ENCODE measurements around the gene ITIH4.

ITIH4 gene

DNA sequence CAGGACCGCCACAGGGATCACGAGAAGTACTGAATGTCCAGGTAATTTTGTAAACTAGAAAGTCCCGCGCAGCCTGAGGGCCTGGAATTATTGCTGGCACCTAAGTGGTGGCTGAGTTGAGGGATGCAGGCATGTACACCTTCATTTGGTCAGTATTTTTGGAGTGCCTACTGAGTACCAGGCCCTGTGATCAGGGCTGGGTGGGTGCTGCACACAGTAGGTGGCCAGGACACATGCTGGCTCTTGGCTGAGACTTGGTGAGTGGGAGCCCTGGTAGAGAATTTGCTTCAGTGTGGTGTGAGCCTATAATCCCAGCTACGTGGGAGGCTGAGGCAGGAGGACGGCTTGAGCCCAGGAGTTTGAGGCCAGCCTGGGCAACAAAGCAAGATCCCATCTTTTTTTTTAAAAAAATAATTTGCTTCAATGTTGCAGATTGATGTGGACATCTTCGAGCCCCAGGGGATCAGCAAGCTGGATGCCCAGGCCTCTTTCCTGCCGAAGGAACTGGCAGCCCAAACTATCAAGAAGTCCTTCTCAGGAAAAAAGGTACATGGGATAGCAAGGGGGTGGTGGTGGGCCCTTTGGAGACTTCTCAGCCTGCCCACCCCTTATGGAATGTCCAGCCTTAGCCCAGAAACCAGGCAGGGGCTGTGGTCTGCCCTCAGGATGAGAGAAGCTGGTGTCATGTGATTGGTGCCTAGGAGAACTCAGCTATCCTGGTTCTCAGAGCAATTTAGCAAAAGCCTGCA lies 50.5 kb downstream of the ITIH4 start:
- DNase-seq: no peak

DNA sequence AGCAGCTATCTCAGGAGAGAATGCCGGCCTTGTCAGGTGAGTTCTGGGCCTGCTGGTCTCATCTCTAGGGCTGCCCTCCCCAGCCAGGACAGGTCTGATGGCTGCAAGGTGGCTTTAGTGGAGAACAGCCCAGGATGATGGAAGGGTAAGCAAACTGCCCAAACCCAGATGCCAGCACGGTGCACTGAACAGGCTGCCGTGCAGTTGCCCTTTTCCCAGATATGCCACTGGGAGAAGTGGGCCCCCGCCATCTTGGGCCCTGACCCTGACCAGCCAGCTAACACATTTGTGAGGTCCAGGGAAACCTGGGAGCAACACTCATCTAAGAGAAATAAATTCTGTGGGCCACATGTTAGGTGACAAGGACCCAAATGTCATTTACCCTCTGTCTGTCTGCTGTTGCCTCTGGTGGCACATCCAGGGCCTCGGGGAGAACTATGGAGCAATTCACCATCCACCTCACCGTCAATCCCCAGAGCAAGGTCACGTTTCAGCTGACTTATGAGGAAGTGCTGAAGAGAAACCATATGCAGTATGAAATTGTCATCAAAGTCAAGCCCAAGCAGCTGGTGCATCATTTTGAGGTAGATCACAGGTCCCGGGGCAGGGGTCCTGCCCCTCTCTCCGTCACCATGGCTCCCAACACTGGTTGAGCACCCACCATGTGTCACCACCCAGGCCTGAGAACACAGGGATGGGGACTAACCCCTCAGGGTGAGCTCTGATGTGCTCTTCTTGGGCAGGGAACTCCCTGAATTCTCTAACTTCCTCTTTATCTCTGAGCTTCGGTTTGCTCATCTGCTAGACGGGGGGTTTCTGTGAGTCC lies 51.2 kb downstream of the ITIH4 start:
- peak in 1 of 2 donors; percentile 9 for DNase-seq

DNA sequence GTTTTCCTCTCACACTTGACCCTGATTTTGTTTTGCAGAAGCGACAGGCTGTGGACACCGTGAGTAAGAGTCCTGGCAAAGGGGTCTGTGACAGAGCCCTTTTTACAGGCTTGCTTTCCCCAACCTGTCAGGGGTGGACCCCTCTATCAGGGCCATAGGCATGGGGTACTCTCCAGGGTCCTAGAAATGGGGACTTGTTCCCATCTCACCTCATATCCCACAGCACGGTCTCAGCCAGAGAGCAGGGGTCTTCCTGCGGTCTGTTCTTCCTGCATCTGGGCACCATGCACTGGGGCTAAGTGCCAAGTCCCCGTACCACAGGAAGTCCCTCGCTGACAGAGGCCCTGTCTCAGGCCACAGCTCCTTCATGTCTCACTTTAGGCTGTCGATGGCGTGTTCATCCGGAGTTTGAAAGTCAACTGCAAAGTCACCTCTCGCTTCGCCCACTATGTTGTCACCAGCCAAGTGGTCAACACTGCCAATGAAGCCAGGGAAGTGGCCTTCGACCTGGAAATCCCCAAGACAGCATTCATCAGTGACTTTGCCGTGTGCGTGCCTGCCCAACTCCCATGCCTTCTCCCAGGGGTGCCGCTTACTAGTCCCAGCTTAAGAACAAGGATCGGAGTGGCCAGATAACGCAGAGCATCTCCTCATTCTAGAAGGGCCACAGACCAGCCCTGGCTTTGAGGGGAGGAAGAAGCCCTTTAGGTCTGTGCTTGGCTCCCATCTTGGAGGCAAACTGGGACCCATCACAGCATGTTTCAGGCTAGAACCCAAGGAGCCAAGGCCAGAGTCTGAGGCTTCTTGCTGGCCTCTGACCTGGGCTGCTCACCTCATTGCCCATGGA lies 52.3 kb downstream of the ITIH4 start:
- peak in 1 of 2 donors; percentile 10 for DNase-seq

DNA sequence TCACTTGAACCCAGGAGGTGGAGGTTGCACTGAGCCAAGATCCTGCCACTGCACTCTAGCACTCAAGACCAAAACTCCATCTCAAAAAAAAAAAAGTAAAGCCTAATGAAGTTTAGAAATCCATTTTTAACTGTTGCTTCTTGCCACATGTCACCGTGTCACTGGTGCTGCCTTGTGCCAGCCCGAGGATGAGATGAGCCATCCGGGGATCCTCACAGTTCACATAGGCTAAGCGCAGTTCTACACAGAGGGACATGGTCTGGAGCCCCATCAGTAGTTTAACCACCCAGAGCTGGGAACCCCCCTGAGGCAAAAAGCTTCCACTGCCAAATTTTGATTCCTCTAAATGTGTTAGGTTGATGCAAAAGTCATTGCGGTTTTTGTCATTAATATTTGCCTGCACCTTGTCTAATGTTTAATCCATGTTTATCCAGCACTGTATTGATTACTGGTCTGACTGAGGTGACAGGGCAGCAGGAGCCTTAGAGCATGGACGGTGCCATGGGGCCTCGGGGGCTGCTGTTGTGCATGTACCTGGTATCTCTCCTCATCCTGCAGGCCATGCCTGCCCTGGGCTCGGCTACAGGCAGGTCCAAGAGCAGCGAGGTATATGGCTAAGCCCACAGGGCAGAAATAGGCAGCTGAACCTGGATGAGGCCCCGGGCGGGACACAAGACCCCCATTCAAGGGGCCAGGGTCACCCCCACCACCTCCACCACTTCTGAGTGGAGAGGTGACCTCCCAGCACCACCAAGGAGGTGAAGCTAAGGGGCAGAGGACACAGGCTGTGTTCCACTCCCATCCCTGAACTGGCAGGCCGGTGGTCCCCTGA lies 53.1 kb downstream of the ITIH4 start, which contains the start of gene ITIH1:
Gene ITIH1, plus strand, starts transcription at position 473 of the 832 bp plus-strand sequence. Its CDS starts 17 bp downstream, at position 490.
- DNase-seq: peak in 1 of 2 donors; percentile 15

DNA sequence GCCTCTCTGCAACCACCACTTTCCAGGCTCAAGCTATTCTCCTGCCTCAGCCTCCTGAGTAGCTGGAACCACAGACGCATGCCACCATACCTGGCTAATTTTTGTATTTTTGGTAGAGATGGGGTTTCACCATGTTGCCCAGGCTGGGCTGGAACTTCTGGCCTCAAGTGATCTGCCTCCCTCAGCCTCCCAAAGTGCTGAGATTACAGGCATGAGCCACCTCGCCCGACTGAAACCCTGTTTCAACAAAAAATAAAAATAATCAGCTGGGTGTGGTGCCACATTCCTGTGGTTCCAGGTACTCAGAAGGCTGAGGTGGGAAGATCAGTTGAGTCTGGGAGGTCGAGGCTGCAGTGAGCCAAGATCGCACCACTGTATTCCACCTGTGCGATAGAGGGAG lies 54.0 kb downstream of the ITIH4 start:
- peak in 1 of 2 donors; percentile 5 for DNase-seq

DNA sequence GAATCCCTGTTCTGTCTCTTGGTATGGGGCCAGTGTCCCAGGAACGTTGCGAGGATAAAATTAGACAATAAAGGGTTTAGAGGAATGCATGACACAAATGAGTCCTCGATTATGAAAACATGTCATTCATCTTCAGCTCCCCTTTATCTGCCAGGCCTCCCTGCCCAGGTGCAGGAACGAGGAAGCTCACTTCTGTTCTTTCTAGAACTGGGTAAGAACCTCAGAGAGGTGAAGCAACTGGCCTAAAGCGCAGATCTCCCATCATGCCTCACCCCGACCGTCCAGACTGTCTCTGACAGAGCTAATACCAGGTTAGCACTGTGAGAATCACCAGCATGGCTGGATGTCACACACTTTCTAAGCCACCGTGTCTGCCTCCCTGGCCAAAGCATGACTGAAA lies 54.6 kb downstream of the ITIH4 start:
- DNase-seq: peak in 1 of 2 donors; percentile 8

DNA sequence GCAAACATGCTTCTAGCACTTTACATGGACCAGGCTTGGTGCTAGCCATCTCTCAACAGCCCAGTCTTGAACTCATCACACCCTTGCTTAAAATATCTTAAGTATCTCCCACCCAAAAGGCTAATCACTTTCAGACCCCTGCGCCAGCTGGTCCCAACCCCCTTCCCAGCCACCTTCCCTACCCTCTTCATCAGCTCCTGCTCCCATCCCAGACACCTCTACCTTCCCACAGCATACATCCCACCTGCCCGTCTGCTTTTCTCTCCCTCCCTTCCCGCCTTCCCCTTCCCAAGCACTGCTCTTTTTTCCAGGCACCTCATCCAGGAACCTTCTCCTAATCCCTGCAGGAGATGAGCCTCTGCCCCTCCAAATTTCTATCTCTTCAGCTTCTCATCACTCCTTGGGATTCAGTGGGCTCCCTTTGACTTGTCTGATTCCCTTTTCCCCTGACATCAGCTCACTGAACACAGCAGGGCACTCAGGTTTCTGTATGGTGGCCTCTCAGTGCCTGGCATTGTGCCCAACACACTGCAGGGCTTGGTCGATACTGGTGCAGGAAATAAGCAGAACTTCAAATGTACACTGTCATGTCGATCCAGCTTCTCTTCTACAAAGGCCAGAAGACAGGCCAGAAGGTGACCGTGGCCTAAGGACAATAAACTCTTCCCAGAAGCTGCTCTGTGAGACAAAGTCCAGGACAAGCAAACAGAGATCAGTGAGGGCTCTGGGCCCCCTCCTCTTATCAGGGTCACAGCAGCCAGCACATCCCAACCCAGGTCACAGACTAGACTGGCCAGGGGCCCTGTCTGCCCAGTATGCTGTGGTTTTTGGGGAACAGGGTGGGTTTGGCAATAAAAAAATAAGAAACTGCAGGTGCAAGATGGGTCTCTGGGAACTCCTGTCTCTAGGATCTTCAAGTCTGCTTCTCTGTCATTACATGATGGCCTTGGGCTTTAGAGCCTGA lies 55.3 kb downstream of the ITIH4 start:
- DNase-seq: peak in 1 of 2 donors; percentile 16

DNA sequence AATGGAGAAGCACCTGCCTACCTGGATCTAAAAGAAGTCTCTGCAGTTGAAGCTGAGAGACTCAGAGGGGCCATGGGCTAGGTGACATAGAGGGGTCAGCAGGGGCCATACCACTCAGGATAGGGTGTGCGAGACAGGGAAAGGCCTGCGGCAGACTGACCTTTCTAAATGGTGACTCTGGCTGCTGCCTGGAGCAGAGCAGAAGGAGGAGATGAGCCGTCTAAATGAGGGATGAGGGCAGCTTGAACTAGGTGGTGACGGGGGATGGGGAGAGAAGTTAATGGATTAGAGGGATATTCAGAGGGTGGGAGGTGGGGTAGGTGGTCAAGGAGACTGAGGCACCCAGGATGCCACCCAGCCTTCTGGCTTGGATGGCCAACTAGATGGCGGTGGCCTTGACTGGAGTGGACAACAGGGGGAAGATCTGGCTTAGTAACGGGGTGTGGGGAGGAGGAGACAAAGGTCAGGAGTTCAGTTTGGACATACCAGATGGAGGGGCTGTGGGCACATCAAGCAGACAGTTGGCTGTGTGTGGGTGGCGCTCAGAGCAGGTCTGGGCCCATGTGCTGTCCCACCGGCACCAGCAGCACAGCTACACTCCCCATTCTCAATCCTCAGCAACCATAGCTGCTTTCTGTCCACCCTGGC lies 56.3 kb downstream of the ITIH4 start:
- peak in 1 of 2 donors; percentile 14 for DNase-seq

DNA sequence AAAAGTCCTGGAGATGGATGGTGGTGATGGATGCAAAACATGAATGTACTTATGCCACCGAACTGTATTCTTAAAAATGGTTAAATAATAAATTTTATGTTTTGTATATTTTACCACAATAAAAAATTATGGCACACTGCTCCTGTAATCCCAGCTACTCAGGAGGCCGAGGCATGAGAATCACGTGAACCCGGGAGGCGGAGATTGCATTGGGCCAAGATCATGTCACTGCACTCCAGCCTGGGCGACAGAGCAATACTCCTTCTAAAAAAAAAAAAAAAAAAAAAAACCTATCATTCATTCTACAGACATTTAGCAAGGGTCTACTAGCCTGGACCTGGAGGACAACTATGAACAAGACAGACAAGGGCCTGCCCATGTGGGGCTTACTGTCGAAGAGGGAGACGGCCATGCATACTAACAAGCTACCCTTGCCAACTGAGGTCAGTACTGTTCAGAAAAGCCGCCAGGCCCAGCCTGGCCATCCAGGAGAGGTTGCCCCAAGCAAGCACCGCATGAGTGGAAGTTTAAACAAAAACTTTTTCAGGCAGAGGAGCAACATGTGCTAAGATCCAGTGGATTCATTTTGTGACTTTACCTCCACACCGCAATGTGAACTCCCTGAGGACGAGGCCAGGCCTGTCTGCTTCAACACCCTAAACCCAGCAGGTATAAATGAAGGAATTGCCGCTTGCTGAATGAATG lies 57.0 kb downstream of the ITIH4 start:
- peak in 1 of 2 donors; percentile 8 for DNase-seq

DNA sequence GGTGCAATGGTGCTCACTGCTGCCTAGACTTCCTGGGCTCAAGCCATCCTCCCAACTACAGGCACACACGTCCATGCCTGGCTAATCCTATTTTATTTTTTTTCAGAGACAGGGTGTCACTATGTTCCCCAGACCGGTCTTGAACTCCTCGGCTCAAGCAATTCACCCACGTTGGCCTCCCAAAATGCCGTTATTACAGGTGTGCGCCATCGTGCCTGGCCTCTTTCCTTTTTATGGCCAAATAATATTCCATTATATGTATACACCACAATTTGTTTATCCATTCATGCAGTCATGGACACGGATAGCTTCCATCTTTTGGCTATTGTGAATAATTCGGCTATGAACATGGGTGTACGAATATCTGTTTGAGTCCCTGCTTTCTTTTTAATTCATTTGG lies 58.8 kb downstream of the ITIH4 start:
- no peak for DNase-seq

DNA sequence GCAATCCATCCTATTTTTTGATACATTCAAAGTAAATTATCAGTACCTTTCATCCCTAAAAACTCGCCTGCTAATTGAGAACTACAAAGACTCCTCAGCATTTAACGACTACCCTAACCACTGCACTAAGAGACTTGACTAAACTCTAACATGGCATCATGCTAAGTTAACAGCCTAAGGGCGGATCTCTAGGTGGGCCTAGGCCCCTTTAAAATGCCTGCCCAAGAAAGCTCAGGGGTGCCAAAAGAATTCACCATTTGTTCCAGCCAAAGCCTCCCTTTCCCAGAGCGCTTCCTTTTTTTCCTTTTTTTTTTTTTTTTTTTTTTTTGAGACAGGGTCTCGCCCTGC lies 59.2 kb downstream of the ITIH4 start:
- DNase-seq: no peak

DNA sequence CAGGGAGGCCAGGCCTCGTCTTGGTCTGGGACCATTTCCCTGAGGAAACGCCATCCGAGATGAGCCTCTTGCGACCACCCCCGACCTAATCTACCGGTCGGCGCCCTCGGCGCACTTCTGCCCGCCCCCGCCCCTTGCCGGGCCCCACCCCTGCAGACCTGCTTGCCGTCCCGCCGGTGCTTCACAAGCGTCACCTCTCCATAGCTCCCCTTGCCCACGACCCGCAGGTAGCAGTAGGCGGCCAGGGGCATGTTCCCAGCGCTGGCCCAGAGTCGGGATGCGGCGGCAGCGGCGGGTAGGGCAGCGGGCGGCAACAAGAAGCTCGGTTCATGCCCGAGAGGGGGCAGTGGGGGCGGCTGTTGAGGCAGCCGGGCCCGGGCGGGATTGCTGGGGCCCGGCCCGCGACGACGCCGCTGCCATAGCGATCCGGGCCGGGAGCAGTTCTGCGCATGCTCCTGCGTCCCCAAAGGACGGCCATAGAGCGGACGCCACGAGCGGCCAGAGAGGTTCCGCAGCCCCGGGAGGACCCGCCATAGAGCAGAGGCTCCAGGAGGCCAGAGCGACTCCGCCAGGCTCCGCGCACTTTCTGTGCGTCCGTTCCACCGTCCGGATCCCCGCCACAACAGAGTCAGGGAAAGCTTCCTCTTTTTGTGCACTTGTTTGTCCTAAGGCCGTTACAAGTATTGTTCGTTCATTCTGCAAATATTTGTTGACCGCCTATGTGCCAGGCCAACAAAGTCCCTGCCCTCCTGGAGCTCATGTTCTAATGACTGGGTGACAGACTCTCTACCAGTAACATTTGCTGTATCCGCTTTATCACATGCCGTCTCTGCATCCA lies 59.8 kb downstream of the ITIH4 start, which contains the start of gene NEK4:
Gene NEK4, minus strand, starts transcription at position 445 of the 838 bp plus-strand sequence. Its CDS starts 194 bp downstream, at position 251.
- DNase-seq: peak; percentile 87 to 92

DNA sequence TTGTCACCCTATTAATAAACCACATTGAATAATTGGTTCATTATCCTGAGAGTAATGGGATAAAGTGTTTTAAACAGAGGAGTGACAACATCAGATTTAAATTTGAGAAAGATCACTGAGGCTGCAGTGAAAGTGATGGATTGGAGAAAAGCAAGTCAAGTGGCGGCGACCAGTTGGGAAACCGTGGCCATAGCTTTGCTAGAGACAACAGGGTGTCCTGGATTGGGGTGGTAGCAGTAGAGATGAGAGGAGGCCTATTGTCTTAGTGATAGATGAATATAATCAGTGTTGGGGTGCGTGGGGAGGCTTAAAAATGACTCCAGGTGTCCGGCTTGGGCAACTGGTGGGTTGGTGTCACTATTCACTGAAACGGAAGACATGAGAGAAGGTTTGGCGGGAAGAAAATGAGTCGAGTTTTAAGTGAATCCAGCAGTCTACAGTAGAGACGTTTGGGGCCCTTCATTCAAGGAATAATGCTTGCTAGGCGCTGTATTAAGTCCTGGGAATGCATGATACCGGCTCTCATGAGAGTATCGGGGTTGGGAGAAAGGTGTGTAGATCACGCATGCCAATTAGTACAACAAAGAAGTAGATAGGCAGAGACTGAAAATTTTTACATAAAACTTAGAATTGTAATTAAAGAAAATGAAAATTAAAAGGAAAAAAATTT lies 60.6 kb downstream of the ITIH4 start:
- DNase-seq: no peak

DNA sequence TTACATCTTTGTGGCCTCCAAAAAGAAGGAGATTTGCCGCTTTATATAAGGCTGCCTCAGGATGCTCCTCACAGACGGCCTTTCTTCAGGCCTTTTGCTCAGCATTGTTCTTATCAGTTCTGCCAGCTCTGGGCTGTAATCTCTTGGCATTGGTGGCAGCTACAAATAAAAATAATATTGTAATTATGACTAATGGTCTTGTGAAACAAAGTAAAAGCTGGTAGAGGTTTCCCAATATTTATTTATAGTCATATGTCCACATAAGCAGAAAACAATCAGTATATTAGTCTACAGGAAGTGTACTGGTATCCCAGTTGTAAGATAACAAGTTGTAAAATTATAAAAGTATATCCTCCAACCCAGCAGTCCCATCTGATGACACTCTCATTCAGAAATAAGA lies 67.0 kb downstream of the ITIH4 start:
- DNase-seq: no peak
